ENCODE results near the gene NAGLU. TPM values are rescaled to one million over a fixed set of nuclear protein-coding genes. Genes with fewer than 3 reads are reported as not detected.
A peak's percentile ranks its signal among the peaks of the same experiment; 100 is the strongest.

NAGLU gene
- total and polyA plus RNA-seq, 2 of the 13 experiments (the other 11 are each of a cell fraction or from before 2014, with no cell fraction given) = 28.2 to 40.1 TPM

GRCh38 chr17:42566883-42567573 is 31.0 kb downstream of the NAGLU start, which contains the start of gene MLX (continued):
- TF ChIP-seq ARID4A (CRISPR knock-in tag; IDR thresholded peaks at IDR 0.05; ENCODE audit: borderline replicate concordance) (peak; percentile 98), ZBTB34 (CRISPR knock-in tag; IDR thresholded peaks at IDR 0.05) (peak; percentile 86), CENPBD1 (CRISPR knock-in tag; IDR thresholded peaks at IDR 0.05; ENCODE audit: borderline replicate concordance, low read depth) (no peak), ZNF670 (CRISPR knock-in tag; IDR thresholded peaks at IDR 0.05; ENCODE audit: borderline replicate concordance) (0 out of 2 replicates have a peak, but pooled peaks have one; percentile 77), NAIF1 (CRISPR knock-in tag; IDR thresholded peaks at IDR 0.05; ENCODE audit: borderline replicate concordance) (peak; percentile 82; the same call in 1 of the 2 replicates), PITX1 (CRISPR knock-in tag; IDR thresholded peaks at IDR 0.05) (peak; percentile 48), ZNF781 (CRISPR knock-in tag; IDR thresholded peaks at IDR 0.05; ENCODE audit: borderline replicate concordance, not compliant biosample characterization) (peak; percentile 30), TGIF2 (CRISPR knock-in tag; IDR thresholded peaks at IDR 0.05) (peak; percentile 86)
- TF ChIP-seq, protein P1, sequence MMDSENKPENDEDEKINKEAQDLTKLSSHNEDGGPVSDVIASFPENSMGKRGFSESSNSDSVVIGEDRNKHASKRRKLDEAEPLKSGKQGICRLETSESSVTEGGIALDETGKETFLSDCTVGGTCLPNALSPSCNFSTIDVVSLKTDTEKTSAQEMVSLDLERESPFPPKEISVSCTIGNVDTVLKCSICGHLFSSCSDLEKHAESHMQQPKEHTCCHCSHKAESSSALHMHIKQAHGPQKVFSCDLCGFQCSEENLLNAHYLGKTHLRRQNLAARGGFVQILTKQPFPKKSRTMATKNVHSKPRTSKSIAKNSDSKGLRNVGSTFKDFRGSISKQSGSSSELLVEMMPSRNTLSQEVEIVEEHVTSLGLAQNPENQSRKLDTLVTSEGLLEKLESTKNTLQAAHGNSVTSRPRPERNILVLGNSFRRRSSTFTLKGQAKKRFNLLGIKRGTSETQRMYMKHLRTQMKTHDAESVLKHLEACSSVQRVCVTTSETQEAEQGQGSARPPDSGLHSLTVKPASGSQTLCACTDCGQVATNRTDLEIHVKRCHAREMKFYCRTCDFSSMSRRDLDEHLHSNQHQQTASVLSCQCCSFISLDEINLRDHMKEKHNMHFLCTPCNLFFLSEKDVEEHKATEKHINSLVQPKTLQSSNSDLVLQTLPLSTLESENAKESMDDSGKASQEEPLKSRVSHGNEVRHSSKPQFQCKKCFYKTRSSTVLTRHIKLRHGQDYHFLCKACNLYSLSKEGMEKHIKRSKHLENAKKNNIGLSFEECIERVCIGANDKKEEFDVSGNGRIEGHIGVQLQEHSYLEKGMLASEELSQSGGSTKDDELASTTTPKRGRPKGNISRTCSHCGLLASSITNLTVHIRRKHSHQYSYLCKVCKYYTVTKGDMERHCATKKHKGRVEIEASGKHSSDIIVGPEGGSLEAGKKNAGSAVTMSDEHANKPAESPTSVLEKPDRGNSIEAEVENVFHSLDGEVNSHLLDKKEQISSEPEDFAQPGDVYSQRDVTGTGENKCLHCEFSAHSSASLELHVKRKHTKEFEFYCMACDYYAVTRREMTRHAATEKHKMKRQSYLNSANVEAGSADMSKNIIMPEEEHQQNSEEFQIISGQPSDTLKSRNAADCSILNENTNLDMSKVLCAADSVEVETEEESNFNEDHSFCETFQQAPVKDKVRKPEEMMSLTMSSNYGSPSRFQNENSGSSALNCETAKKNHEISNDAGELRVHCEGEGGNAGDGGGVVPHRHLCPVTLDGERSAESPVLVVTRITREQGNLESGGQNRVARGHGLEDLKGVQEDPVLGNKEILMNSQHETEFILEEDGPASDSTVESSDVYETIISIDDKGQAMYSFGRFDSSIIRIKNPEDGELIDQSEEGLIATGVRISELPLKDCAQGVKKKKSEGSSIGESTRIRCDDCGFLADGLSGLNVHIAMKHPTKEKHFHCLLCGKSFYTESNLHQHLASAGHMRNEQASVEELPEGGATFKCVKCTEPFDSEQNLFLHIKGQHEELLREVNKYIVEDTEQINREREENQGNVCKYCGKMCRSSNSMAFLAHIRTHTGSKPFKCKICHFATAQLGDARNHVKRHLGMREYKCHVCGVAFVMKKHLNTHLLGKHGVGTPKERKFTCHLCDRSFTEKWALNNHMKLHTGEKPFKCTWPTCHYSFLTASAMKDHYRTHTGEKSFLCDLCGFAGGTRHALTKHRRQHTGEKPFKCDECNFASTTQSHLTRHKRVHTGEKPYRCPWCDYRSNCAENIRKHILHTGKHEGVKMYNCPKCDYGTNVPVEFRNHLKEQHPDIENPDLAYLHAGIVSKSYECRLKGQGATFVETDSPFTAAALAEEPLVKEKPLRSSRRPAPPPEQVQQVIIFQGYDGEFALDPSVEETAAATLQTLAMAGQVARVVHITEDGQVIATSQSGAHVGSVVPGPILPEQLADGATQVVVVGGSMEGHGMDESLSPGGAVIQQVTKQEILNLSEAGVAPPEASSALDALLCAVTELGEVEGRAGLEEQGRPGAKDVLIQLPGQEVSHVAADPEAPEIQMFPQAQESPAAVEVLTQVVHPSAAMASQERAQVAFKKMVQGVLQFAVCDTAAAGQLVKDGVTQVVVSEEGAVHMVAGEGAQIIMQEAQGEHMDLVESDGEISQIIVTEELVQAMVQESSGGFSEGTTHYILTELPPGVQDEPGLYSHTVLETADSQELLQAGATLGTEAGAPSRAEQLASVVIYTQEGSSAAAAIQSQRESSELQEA (CRISPR knock-in tag; IDR thresholded peaks at IDR 0.05; ENCODE audit: not compliant biosample characterization) = peak; percentile 86
- TF ChIP-seq, protein P2, sequence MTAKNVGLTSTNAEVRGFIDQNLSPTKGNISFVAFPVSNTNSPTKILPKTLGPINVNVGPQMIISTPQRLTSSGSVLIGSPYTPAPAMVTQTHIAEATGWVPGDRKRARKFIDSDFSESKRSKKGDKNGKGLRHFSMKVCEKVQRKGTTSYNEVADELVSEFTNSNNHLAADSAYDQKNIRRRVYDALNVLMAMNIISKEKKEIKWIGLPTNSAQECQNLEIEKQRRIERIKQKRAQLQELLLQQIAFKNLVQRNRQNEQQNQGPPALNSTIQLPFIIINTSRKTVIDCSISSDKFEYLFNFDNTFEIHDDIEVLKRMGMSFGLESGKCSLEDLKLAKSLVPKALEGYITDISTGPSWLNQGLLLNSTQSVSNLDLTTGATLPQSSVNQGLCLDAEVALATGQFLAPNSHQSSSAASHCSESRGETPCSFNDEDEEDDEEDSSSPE (CRISPR knock-in tag; IDR thresholded peaks at IDR 0.05) = peak; percentile 70

Measured in HepG2 (cell line).